ENCODE data around the gene TAF4B.

DNA sequence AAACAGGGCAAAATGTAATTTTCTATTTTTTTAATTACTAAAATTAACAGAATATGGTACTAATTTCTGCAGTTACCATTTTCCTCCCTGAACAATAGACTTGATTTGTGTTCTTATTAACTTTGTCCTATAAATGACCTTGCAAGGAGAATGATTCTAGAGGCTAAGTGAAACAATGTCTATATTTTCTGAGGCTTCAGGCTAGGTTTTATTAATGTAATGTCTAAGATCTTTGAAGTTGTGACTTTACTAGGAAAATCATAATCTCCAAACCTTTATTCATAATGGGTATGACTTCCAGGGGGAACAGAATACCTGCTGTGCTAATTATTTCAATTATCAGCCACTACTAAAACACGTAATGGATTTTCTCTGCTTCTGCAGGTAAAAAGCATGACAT lies 94.4 kb downstream of the TAF4B start:
- TF ChIP-seq, protein P1, sequence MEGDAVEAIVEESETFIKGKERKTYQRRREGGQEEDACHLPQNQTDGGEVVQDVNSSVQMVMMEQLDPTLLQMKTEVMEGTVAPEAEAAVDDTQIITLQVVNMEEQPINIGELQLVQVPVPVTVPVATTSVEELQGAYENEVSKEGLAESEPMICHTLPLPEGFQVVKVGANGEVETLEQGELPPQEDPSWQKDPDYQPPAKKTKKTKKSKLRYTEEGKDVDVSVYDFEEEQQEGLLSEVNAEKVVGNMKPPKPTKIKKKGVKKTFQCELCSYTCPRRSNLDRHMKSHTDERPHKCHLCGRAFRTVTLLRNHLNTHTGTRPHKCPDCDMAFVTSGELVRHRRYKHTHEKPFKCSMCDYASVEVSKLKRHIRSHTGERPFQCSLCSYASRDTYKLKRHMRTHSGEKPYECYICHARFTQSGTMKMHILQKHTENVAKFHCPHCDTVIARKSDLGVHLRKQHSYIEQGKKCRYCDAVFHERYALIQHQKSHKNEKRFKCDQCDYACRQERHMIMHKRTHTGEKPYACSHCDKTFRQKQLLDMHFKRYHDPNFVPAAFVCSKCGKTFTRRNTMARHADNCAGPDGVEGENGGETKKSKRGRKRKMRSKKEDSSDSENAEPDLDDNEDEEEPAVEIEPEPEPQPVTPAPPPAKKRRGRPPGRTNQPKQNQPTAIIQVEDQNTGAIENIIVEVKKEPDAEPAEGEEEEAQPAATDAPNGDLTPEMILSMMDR (conservative IDR thresholded peaks at IDR 0.05; ENCODE audit: low read depth, low read length): no peak
- TF ChIP-seq EZH2 (IDR thresholded peaks at IDR 0.05; ENCODE audit: low read length, unreplicated experiment): no peak
- TF ChIP-seq EZH2phosphoT487 (IDR thresholded peaks at IDR 0.05; ENCODE audit: borderline replicate concordance, low read length): no peak

Measured in PC-3 (cell line).